ENCODE data around the gene ADORA2B.
"Not testable (repeated sequence)": the region's sequence is repeated elsewhere in the genome, so short reads cannot be mapped to it uniquely, and the experiment has no call there.

ADORA2B gene

GRCh38 chr17:15944759-15945526 is at the start of gene ADORA2B:
TSS of gene ADORA2B (plus strand) at chr17:15945130. CDS start at chr17:15945249, 119 bp downstream.
- TF ChIP-seq, protein P1, sequence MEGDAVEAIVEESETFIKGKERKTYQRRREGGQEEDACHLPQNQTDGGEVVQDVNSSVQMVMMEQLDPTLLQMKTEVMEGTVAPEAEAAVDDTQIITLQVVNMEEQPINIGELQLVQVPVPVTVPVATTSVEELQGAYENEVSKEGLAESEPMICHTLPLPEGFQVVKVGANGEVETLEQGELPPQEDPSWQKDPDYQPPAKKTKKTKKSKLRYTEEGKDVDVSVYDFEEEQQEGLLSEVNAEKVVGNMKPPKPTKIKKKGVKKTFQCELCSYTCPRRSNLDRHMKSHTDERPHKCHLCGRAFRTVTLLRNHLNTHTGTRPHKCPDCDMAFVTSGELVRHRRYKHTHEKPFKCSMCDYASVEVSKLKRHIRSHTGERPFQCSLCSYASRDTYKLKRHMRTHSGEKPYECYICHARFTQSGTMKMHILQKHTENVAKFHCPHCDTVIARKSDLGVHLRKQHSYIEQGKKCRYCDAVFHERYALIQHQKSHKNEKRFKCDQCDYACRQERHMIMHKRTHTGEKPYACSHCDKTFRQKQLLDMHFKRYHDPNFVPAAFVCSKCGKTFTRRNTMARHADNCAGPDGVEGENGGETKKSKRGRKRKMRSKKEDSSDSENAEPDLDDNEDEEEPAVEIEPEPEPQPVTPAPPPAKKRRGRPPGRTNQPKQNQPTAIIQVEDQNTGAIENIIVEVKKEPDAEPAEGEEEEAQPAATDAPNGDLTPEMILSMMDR (IDR thresholded peaks at IDR 0.05; ENCODE audit: extremely low read depth, missing control alignments): peak; percentile 67
- DNase-seq (ENCODE audit: low spot score): peak; percentile 87

DNA sequence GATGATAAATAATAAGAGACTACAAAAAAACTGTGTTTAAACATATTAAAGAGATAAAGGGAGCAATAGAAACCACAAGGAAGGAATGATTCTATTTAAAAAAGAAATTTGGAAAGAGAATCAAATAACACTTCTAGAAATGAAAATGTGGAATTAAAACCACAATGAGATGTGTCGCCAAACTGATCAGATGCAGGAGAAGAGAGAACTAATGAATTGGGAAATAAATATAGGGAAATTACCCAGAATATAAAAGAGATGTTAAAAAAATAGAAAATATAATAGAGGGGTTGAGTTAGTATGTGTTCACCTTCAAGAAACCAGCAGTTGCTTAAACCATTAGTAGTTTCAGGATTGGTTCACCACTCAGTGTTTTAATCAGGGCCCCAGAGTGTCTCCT is 48.7 kb upstream of the ADORA2B start:
- DNase-seq (ENCODE audit: low spot score): no peak
- TF ChIP-seq, protein P1 (IDR thresholded peaks at IDR 0.05; ENCODE audit: extremely low read depth, missing control alignments): no peak

DNA sequence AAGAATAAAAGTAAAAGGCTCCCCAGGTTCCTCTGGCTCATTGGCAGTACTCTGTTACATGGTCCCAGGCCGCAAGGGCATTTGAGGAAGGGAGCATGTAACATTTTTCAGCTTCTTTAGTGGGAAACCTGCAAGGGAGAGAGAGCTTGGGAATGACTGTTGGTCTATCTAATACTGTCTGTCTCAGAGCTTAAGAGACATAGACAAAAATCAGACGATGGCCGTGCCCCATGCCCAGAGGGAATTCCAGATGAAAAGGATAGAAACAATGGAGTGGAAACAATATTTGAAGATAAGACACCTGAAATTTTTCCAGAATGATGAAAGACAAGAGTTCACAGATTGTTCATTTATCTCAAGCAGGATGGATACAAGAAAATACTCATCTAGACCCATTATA is 48.1 kb upstream of the ADORA2B start:
- no peak for DNase-seq (ENCODE audit: low spot score)
- TF ChIP-seq, protein P1 (IDR thresholded peaks at IDR 0.05; ENCODE audit: extremely low read depth, missing control alignments): no peak

DNA sequence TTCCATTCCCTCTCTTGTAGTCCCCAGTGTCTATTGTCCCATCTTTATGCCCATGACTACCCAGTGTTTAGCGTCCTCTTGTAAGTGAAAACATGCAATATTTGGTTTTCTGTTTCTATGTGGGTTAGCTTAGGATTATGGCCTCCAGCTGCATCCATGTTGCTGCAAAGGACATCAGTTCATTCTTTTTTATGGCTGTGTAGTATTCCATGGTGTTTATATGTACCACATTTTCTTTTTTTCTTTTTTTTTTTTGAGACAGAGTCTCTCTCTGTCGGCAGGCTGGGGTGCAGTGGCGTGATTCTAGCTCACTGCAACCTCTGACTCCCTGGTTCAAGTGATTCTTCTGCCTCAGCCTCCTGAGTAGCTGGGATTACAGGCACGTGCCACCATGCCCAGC is 45.3 kb upstream of the ADORA2B start:
- not testable (repeated sequence) for DNase-seq (ENCODE audit: low spot score)

DNA sequence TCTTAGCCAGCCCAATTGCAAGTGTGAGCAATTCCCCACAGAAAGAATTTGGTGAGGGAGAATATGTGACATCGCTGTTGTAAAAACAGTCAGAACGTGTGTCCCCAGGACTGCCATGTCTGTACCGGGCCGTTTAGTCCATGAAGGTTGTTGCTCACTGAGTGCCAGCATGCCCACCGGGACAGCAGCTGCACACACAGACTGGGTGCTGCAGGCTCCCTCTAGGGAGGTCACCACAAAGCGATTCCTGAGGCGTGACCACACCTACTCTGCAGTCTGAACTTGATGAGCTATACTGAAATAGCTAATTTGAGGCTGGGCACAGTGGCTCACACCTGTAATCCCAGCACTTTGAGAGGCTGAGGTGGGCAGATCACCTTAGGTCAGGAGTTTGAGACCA is 44.1 kb upstream of the ADORA2B start:
- DNase-seq (ENCODE audit: low spot score): no peak
- TF ChIP-seq, protein P1 (IDR thresholded peaks at IDR 0.05; ENCODE audit: extremely low read depth, missing control alignments): no peak

DNA sequence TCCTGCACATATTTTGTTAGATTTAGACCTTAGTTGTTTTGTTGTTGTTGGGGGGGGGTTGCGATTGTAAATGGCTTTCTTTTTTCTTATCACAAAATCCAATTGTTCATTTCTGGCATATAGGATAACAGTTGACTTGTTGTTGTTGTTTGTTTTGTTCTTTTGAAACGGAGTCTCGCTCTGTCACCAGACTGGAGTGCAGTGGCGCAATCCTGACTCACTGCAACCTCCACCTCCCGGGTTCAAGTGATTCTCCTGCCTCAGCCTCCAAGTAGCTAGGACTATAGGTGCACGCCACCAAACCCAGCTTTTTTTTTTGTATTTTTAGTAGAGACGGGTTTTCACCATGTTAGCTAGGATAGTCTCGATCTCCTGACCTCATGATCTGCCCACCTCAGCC is 39.7 kb upstream of the ADORA2B start:
- DNase-seq (ENCODE audit: low spot score): not testable (repeated sequence)

DNA sequence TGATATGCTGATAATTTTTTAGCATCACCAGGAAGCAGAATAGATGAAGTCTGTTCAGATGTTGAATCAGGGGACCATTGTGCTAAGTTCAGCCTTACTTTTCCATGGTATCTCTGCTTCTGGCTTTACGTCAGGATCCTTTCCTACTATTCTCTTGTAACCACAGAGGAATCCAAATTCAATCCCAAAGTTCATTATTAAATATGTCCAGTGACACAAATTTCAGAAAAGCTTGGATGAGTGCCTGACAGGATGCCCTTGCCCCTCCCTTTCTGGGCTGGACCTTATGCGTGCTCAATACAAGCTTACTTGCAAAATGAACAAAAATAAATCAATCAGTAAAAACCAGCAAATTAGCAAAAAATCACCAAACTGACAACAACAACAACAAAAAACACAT is 37.6 kb upstream of the ADORA2B start:
- no peak for DNase-seq (ENCODE audit: low spot score)
- TF ChIP-seq, protein P1 (IDR thresholded peaks at IDR 0.05; ENCODE audit: extremely low read depth, missing control alignments): no peak

- no peak for DNase-seq (ENCODE audit: low spot score)
- TF ChIP-seq, protein P1 (IDR thresholded peaks at IDR 0.05; ENCODE audit: extremely low read depth, missing control alignments): no peak
These were observed 36.6 kb upstream of the ADORA2B start for GRCh38 chr17:15908378-15908777.

Data from GM20000 (cell line).